Activated CD4-positive, alpha-beta T cell treated with anti-CD3 and anti-CD28 coated beads for 1 hour (primary cell): Measurements from ENCODE around the gene THBD.

Source experiments
- DNase-seq: peaks from one replicate; pipeline ENCODE4 v3.0.0-alpha.2; 2020

THBD gene

GRCh38 chr20:23061262-23061661, 11.8 kb upstream of the THBD start:
- DNase-seq = no peak

DNA sequence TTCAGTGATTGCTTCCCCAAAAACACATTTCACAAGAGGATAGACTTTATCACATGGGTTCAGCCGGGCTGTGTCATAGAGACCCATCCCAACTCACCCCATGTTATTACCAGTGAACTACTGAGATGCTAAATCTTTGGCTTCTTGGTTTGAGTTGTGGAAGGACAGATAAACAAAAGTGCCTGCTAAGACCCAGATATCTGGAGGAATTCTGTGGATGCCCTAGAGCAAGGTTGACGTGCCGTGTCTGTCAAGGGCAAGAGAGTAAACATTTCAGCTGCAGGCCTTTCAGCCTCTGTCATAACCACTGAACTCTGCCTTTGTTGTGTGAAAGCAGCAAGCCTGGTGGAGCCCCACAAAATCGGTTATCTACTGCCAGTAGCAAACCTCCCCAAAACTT, 11.2 kb upstream of the THBD start:
- DNase-seq = no peak

DNA sequence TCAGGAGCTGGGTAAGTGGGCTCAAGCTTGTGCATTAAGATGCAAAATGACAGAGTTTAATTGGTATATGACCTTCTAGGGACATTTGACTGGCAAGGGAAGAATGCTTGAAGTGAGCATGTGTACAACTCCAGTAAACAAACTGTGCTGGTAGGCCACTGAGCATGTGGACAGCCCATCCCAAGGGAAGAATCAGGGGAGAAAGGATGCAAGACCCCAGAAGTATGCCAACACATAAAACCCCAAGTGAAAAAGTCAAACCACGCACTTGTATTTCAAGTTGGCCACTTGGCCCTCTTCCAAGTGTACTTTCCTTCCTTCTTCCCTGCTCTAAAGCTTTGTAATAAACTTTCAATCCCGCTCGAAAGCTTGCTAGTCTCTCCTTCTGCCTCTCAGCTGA, 10.4 kb upstream of the THBD start:
- no peak for DNase-seq

GRCh38 chr20:23059001-23059400, 9.5 kb upstream of the THBD start:
- DNase-seq = no peak

DNA sequence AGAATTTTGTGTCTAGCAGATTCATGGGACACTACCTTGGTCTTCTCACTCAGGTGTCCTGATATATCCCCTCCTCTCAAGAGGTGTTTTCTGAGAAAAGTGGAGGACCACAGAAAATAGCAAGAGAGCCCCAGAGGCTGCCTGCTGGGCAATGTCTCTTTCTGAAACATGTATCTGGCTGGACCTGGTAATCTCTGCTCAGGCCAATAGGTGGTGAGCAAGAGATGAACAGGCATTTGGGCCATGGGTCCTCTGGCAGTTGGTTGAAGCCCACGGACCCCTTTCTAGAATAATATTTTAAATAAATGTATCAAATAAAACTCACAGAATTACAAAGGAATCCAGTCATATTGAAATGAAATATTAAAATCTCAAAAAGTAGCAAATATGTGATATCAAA, 8.8 kb upstream of the THBD start:
- DNase-seq = no peak

GRCh38 chr20:23052904-23053303, 3.4 kb upstream of the THBD start:
- DNase-seq = no peak

DNA sequence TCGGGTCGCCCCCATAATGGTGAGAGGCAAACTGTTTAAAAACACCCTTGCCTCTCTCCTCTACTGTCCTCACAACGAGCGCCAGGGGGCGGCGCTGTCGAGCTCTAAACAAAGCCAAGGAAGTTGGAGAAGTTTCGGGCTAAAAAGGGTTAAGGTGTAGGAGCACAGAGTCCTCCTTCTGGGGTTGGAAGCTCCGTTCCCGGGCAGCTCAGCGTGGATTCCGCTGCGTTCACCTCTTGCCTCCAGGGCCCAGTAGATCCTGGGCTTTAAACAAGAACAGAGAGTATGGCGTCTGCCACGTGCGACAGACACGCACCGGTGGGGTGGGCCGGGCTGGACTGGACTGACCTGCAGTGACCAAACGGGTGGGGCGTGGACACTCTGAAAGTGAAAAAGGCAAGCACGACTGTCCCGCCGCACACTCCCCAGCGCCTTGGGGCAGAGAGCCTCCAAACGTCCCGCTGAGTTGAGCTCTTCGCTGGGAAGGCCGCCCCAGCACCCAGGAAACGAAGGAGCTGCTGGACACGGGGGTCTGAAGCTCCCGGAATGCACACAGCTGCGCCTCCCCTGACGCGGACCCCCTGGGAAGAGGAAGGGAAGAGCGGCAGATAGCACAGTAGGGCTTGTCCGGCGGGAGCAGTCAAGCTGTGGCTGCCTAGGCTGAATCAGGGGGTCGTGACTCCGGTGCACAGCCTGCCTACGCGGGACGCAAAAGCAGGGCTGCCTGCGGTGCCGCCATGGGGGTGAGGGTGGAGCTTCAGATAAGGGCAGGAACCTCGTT, 1.6 kb upstream of the THBD start:
- DNase-seq = no peak

DNA sequence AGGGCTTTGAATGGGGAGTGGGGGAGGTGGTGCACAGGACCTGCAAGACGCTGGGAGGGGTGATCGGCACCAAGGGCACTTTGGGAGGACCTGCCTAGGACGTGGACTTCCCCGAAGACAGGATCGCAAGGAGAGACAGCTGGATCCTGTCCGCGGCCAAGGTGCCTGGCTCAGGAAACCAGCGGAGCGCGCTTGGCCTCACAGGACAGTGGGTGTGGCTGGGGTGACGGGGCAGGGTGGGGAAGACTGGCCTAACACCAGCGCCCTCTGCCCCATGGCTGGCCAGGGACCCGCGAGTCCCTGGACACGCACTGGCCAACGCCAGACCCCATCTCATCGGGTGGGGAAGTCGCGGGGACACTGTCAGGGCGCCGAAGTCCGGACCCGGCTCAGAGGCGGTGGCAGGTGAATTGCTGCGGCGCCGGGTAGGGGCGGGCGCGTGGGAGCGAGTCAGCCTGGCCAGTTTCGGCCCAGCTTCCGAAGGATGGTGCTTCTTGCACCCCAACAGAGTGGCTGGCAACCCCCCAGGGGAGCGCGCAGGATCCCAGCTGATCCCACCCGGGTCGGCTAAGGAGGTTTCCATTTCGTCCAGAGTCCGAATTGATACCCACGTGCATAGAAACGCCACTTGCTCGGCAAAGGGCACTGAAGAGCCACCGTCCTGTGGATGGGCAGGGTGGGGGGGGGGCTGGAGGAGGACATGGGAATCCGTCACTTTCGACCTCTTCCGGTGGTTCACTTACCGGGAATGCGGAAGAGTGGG, 785 bp upstream of the THBD start:
- no peak for DNase-seq

- DNase-seq = no peak
Observed at GRCh38 chr20:23048283-23049200, 930 bp downstream of the THBD start.

DNA sequence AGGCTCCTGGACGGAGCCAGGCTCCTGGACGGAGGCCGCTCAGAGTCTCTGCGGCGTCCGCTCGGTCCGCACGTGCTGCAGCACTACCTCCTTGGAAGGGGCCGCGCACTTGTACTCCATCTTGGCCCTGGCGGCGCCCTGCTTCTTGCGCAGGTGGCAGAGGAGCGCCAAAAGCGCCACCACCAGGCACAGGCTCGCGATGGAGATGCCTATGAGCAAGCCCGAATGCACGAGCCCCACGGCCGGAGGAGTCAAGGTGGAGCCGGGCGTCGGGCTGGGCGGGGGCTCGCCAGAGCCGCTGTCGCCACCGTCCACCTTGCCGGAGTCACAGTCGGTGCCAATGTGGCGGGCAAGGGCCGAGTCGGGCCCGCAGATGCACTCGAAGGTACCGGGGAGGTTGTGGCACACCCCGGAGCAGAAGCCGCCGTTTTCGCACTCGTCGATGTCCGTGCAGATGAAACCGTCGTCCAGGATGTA, 1.7 kb downstream of the THBD start:
- no peak for DNase-seq

DNA sequence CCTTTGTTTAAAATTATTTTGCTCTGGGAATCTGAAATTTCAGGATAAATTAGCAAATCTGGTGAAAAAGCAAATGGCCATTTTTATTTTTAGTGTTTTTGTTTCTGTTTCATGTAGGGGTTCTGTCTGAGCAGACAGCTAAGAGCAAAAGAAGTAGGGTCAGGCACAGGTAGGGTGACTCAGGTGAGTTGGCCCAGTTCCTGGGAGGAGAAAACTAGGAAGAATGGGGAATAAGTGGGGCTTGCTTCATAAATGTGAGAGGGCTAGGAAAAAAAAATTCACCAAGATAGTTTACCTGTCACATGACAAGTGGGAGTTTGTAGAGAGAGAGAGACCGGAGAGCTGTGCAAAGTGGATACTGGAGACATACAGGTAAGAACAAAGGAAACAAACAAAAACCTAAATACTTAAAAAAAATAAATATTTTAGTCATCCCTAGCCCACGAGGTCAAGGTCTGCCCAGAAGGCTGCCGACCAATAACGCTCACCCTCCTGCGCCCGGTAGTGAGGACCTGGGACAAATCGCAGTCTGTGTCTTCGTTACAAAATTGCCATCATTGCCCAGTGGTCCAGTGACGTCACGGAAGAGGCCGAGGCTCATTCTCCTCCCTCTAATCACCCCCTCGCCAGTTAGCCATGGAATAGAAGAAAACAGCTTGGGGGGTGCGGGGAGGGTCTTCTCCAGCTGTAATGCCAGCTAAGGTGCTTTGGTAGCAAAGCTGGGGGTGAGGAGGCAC, 2.3 kb downstream of the THBD start:
- DNase-seq = no peak

- no peak for DNase-seq
Observed at GRCh38 chr20:23046431-23046830, 3.0 kb downstream of the THBD start.

- no peak for DNase-seq
Observed at GRCh38 chr20:23043376-23043775, 6.1 kb downstream of the THBD start.

GRCh38 chr20:23042270-23042669, 7.2 kb downstream of the THBD start:
- no peak for DNase-seq

DNA sequence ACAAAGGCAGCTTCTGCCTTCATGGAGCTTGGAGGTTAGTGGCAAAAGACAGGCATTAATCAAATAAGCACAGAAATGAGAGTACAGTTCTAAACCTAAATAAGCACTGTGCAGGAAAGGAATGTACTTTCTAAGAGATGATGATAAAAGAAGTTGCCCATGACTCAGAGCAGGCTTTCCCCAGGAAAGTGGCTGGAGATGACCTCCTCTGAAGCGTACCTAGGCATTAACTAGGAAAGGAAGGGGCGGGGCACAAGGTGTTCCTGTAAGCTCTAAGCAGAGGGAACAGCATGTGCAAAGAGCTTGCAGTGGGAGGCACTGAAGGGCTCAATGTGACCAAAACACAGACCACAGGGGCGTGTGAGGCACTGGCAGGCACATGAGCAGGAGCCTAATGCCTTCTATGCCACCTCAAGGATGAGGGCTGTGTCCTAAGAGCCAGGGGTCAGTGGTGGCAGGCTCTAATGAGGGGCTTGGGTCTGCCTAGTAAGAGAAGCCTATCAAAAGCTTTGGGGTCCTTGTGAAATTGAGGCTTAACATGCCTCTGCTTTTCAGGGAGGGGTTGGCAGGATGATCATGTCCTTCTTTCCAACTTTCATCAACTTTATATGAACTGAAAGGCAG, 9.5 kb downstream of the THBD start:
- DNase-seq = no peak

- DNase-seq = no peak
Observed at GRCh38 chr20:23039136-23039875, 10.2 kb downstream of the THBD start.

- no peak for DNase-seq
Observed at GRCh38 chr20:23037017-23037481, 12.4 kb downstream of the THBD start.

DNA sequence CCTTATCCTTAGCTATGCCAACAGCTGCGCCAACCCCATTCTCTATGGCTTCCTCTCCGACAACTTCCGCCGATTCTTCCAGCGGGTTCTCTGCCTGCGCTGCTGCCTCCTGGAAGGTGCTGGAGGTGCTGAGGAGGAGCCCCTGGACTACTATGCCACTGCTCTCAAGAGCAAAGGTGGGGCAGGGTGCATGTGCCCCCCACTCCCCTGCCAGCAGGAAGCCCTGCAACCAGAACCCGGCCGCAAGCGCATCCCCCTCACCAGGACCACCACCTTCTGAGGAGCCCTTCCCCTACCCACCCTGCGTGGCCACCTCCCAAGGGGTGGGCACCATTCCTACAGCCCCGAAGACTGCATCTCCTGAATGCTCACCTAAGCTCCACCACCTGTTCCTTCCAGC, 13.1 kb downstream of the THBD start:
- no peak for DNase-seq

GRCh38 chr20:23035731-23036130, 13.7 kb downstream of the THBD start:
- DNase-seq = no peak

GRCh38 chr20:23034721-23035671, 14.5 kb downstream of the THBD start, which contains the start of gene SSTR4:
TSS of gene SSTR4 (plus strand) at chr20:23035312. CDS start at chr20:23035484, 172 bp downstream.
- no peak for DNase-seq
